A549 (cell line): ENCODE results near the gene PKLR. TPM values are rescaled to one million over a fixed set of nuclear protein-coding genes. Genes with fewer than 3 reads are reported as not detected.

ENCODE experiments used
- ATAC-seq, 2 experiments: fragments of 200-7000 bp in 1 of 2; fragments of >200 bp in 1 of 2; cut with Nextera tagmentation in 1 of 2; cut with Tn5 transposase in 1 of 2; 3 replicates each; pipeline versions ENCODE4 v1.8.0 to v1.9.1; 2018 to 2020; ENCODE audit warnings: mild to moderate bottlenecking in 1 of 2, moderate library complexity in 1 of 2
- CTCF ChIA-PET: fragments of 300-600 bp; sonication (Branson Sonifier 250); formaldehyde crosslinking; extraction: SDS; loops from one replicate; lab custom pipeline; 2021; ENCODE audit warnings: antibody characterized with exemption, inconsistent platforms; lab: Yijun Ruan, JAX
- POLR2A ChIA-PET: fragments of 350-600 bp; formaldehyde crosslinking; extraction: SDS; loops from one replicate; lab custom pipeline; 2021; ENCODE audit warnings: antibody characterized with exemption, inconsistent platforms; lab: Yijun Ruan, JAX
- DNase-seq, 2 experiments: peaks; one replicate each; pipeline versions ENCODE4 v3.0.0 to v3.0.0-alpha.2; 2011 to 2016; ENCODE audit warnings: low read depth in 1 of 2, low spot score in 1 of 2
- FAIRE-seq: peaks from 2 replicates; lab custom pipeline; 2011; peaks lifted over from hg19 to GRCh38; lab: Jason Lieb, UNC
- H3K27ac ChIP-seq, 2 experiments: fragments of >200 bp; sonication (Bioruptor Twin); formaldehyde crosslinking; 3 replicates each; pipeline ENCODE4 v1.5.1; 2016 to 2017
- H3K4me1 ChIP-seq: fragments of >200 bp; sonication (Bioruptor Twin); formaldehyde crosslinking; 3 replicates; pipeline ENCODE4 v1.6.1; 2016
- H3K4me2 ChIP-seq: fragments of >200 bp; sonication (Bioruptor Twin); formaldehyde crosslinking; 3 replicates; pipeline ENCODE4 v1.6.1; 2016
- H3K4me3 ChIP-seq: fragments of >200 bp; sonication (Bioruptor Twin); formaldehyde crosslinking; 3 replicates; pipeline ENCODE4 v1.5.1; 2016
- H3K9me3 ChIP-seq: fragments of >200 bp; sonication (Bioruptor Twin); formaldehyde crosslinking; 3 replicates; pipeline ENCODE4 v1.6.1; 2016
- BCL3 ChIP-seq: fragments of >200 bp; sonication (Bioruptor Twin); formaldehyde crosslinking; IDR thresholded peaks from 3 replicates; pipeline ENCODE4 v1.6.1; 2016
- CBX2 ChIP-seq: fragments of 200-600 bp; sonication (generic); IDR thresholded peaks from 2 replicates; pipeline ENCODE4 v1.6.1; 2016; ENCODE audit warnings: low read depth, mild to moderate bottlenecking, borderline replicate concordance
- CBX8 ChIP-seq: fragments of 200-600 bp; sonication (generic); IDR thresholded peaks from 2 replicates; pipeline ENCODE4 v1.6.1; 2016
- CEBPB ChIP-seq, 2 experiments: fragments of >200 bp in 1 of 2; sonication (Bioruptor Twin) in 1 of 2; formaldehyde crosslinking in 1 of 2; IDR thresholded peaks; 2 replicates each; pipeline ENCODE4 v1.6.1; 2012 to 2016
- CTCF ChIP-seq: fragments of >200 bp; sonication (Bioruptor Twin); formaldehyde crosslinking; IDR thresholded peaks from 3 replicates; pipeline ENCODE4 v1.5.1; 2016
- EHMT2 ChIP-seq: fragments of 200-600 bp; sonication (generic); IDR thresholded peaks from 2 replicates; pipeline ENCODE4 v1.6.1; 2016; ENCODE audit warnings: antibody characterized with exemption, low read depth, mild to moderate bottlenecking, moderate library complexity
- ELK1 ChIP-seq: fragments of 150-350 bp; IDR thresholded peaks from 2 replicates; pipeline ENCODE4 v1.6.1; 2014; ENCODE audit warnings: low read depth, mild to moderate bottlenecking, low read length
- ESRRA ChIP-seq: fragments of 150-350 bp; IDR thresholded peaks from 2 replicates; pipeline ENCODE4 v1.6.1; 2014; ENCODE audit warnings: mild to moderate bottlenecking, low read length, borderline replicate concordance
- HEYL ChIP-seq: fragments of 250-450 bp; sonication (Bioruptor Pico); IDR thresholded peaks from 2 replicates; pipeline ENCODE4 v1.8.0; 2021; ENCODE audit warnings: mild to moderate bottlenecking, moderate library complexity
- KDM1A ChIP-seq: fragments of 200-600 bp; sonication (generic); IDR thresholded peaks from 2 replicates; pipeline ENCODE4 v1.6.1; 2016; ENCODE audit warnings: low read depth, mild to moderate bottlenecking
- MAX ChIP-seq: IDR thresholded peaks from 2 replicates; pipeline ENCODE4 v1.6.1; 2012
- NFE2L2 ChIP-seq: fragments of 150-350 bp; conservative IDR thresholded peaks from 2 replicates; pipeline ENCODE4 v1.6.1; 2014; ENCODE audit warnings: low read length
- NPAS2 ChIP-seq: fragments of 250-450 bp; sonication (Bioruptor Pico); IDR thresholded peaks from 2 replicates; pipeline ENCODE4 v1.8.0; 2022; ENCODE audit warnings: mild to moderate bottlenecking, moderate library complexity, borderline replicate concordance
- PHF8 ChIP-seq: fragments of 200-600 bp; sonication (generic); IDR thresholded peaks from 2 replicates; pipeline ENCODE4 v1.6.1; 2016; ENCODE audit warnings: low read depth, mild to moderate bottlenecking, antibody characterized with exemption, moderate library complexity, borderline replicate concordance
- RAD21 ChIP-seq, 2 experiments: fragments of >200 bp in 1 of 2; sonication (Bioruptor Twin) in 1 of 2; formaldehyde crosslinking in 1 of 2; IDR thresholded peaks in 1 of 2; conservative IDR thresholded peaks in 1 of 2; 2 replicates in 1 of 2; 3 replicates in 1 of 2; pipeline ENCODE4 v1.6.1; 2012 to 2018; ENCODE audit warnings: inconsistent platforms in 1 of 2
- REST ChIP-seq: fragments of 200-600 bp; sonication (generic); IDR thresholded peaks from 2 replicates; pipeline ENCODE4 v1.6.1; 2016; ENCODE audit warnings: antibody characterized with exemption, mild to moderate bottlenecking, moderate library complexity
- RNF2 ChIP-seq: fragments of 200-600 bp; sonication (generic); IDR thresholded peaks from 2 replicates; pipeline ENCODE4 v1.6.1; 2016; ENCODE audit warnings: low read depth, mild to moderate bottlenecking, antibody characterized with exemption, moderate library complexity, borderline replicate concordance
- SMC3 ChIP-seq: fragments of >200 bp; sonication (Bioruptor Twin); formaldehyde crosslinking; IDR thresholded peaks from 3 replicates; pipeline ENCODE4 v1.6.1; 2018; ENCODE audit warnings: inconsistent platforms
- ZSCAN20 ChIP-seq: fragments of 250-450 bp; sonication (Bioruptor Pico); IDR thresholded peaks from 2 replicates; pipeline ENCODE4 v1.8.0; 2022; ENCODE audit warnings: mild to moderate bottlenecking, moderate library complexity
- WGBS: methylation state at CpG from one replicate; pipeline ENCODE4 v1.1.6; 2017; ENCODE audit errors: missing lambda C conversion rate; 5-methylcytosine and 5-hydroxymethylcytosine counted together
- polyA plus RNA-seq, 4 experiments: library from polyadenylated mRNA; depleted of rRNA in 3 of 4; stranded (reverse); fragments of >200 nt; fragmentation: RNase III in 1 of 4; extraction: RNeasy Plus Mini Kit Qiagen cat#74134 plus additional on column Dnase treatment in 1 of 4; gene quantifications; 2 replicates in 3 of 4; 3 replicates in 1 of 4; pipeline ENCODE4 v1.2.3, GENCODE V29; 2011 to 2017

Gene PKLR
- polyA plus RNA-seq, 2 of the 4 experiments (the other 2 are of a cell fraction), result 0.03 TPM; not detected in 1

- FAIRE-seq, result no peak
- H3K4me1 ChIP-seq, result peaks cover 27% of the 10 kb centered on the region
- ATAC-seq, result peak in 1 of 2 experiments; percentile 19; a peak in 2 of 6 replicates
- WGBS, result 78% methylated on average over 6 of the region's 6 CpGs
- H3K27ac ChIP-seq, result peak overlapping the region in 1 of 2 experiments; percentile 80; a peak in 3 of 6 replicates
- no peaks in the 10 kb centered on the region for H3K9me3 ChIP-seq
- no peak overlapping the region for H3K4me3 ChIP-seq
- H3K4me2 ChIP-seq, result no peak overlapping the region
- TF ChIP-seq CBX2, result no peak
- TF ChIP-seq HEYL (CRISPR knock-in tag), result peak; percentile 39; the same call in 1 of the 2 replicates
- no peak for TF ChIP-seq BCL3
- no peak for TF ChIP-seq EHMT2
- TF ChIP-seq ELK1, result no peak
- peak in 1 of 2 experiments; percentile 54; a peak in 3 of 5 replicates for TF ChIP-seq RAD21 (conservative IDR thresholded peaks at IDR 0.05 in 1 of 2, IDR thresholded peaks at IDR 0.05 in 1 of 2)
- peak in 1 of 2 experiments; percentile 65; a peak in 2 of 4 replicates for TF ChIP-seq CEBPB (IDR thresholded peaks at IDR 0.05)
- no peak for TF ChIP-seq ZSCAN20 (CRISPR knock-in tag)
- TF ChIP-seq NPAS2, result no peak
- no peak for TF ChIP-seq REST
- no peak for TF ChIP-seq RNF2
- TF ChIP-seq CTCF, result peak; percentile 34; the same call in 2 of the 3 replicates
- TF ChIP-seq ESRRA, result no peak
- no peak for TF ChIP-seq KDM1A
- TF ChIP-seq NFE2L2, result no peak
- peak; percentile 33; the same call in 1 of the 3 replicates for TF ChIP-seq SMC3
- CTCF ChIA-PET, result interaction anchor here (0.7 to 7.1 kb wide), 18 partner anchors 10 to 823 kb away, joined by 3 to 54 read pairs (median 4); partner anchors contain the start of genes MTX1 and THBS3
- DNase-seq, result peak in 1 of 2 experiments; percentile 73
- POLR2A ChIA-PET, result interaction anchor here (0.6 to 1.0 kb wide), 3 partner anchors 16 to 35 kb away, joined by 3 to 4 read pairs (median 3); no protein-coding TSS in a partner anchor
These were observed 6.1 kb upstream of the PKLR start for GRCh38 chr1:155307247-155307740.

GRCh38 chr1:155305881-155306391, 4.7 kb upstream of the PKLR start:
- Histone ChIP-seq H3K4me1 (peaks cover 27% of the 10 kb centered on the region), H3K9me3 (no peaks in the 10 kb centered on the region), H3K27ac (peak overlapping the region in 1 of 2 experiments; percentile 32; a peak in 2 of 6 replicates), H3K4me2 (no peak overlapping the region), H3K4me3 (no peak overlapping the region)
- WGBS, result 74% methylated on average over 6 of the region's 7 CpGs
- POLR2A ChIA-PET, result no interaction called here
- no peak for TF ChIP-seq PHF8
- no peak for TF ChIP-seq MAX
- no peak for TF ChIP-seq CBX8
- CTCF ChIA-PET, result interaction anchor here (0.6 to 7.1 kb wide), 6 partner anchors 11 to 56 kb away, joined by 3 to 54 read pairs (median 14); no protein-coding TSS in a partner anchor
- ATAC-seq (no peak), FAIRE-seq (no peak), DNase-seq (no peak)
